Stimulated activated CD8-positive, alpha-beta memory T cell treated with anti-CD3 and anti-CD28 coated beads, Interleukin-12 subunit alpha, Interleukin-12 subunit beta, amount 100 ng/mL, for 24 hours (primary cell): Measurements from ENCODE around the gene GASK1B.

Source experiments
- DNase-seq: peaks from one replicate; pipeline ENCODE4 v3.0.0-alpha.2; 2020; ENCODE audit errors: extremely low read depth

The GASK1B gene

DNA sequence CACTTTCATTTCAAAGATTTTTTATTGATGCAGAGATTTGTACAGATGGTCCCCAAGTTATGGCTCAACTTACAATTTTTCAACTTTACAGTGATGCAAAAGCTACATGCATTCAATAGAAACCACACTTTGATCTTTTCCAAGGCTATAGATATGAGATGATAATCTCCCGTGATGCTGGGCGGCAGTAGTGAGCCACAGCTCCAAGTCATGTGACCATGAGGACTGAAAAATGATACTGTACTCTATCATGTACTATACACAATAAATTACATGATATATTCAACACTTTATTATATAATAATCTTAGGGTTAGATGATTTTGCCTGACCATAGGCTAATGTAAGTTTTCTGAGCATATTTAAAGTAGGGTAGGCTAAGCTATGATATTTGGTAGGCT lies 14.0 kb upstream of the GASK1B start:
- DNase-seq, result no peak

DNA sequence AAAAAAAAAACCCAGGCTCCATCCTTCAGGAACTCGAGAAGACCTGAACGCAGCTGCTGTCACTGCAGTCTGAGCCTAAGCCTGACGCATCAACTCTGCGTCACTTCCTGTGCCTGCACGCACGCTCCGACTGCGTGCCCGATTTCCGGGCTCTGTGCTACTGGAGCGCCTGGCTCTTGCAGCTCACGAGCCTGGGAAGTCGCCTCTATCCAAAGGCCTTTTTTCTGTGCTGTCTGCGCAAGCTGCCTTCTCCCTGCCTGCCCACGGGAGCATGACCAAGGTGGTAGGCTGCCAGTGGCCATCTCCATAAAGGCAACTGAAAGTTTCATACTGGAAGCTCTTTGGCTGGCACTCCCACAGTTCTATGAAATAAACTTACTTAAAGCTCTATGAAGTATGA lies 9.9 kb upstream of the GASK1B start:
- no peak for DNase-seq

DNA sequence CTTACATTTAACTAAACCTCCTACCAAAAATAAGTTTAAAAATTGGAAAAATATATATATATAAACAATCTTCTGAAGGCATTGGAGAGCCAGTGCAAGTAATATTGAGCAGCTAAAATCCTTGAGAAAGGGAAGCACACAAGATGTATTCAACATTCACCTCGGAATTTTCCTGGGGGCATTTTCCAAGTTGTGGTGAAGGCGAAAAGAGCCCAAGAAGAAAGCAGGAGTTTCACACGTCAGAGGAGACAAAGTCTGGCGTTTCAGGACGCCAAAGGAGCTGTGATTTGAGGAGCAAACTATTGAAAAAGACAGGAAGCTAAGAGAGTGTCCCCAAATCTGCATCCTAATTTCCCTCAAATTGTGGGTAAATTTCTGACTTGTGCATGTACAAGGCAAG lies 9.1 kb upstream of the GASK1B start:
- DNase-seq, result no peak

DNA sequence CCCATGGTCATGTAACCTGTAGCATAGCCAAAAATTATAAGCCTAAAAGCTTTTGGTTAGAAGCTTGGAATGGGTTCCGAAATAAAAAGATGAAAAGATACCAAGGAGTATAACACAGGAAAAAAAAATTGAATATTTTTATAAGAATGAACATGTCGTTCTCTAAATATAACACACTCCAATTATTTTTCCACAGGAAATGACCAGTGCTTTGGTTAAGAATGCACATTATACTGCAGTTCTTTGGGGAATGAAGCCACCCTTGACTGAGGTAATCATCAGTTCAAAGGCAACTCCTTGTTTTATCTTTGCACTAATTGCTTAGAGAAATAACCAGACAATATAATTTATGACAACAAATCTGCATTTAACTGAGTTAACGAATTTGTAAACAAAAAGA lies 6.6 kb upstream of the GASK1B start:
- no peak for DNase-seq

DNA sequence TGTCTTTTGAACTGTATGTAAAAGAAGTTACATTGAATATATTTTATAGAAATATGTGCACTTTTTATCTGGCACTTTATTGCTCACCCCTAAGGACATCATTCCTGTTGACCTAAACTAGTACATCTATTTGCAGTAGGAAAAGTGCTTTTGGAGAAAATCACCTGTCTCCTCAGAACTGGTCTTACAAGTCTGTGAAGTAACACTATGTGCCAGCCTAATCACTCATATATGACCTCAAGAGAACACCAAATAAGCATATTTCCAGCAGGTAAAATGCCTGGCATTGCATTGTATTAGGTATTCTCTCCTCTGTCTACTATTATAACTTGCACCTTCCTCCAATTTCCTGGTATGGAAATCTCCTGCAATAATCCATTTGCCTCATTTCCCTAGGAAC lies 4.0 kb upstream of the GASK1B start:
- DNase-seq, result no peak

DNA sequence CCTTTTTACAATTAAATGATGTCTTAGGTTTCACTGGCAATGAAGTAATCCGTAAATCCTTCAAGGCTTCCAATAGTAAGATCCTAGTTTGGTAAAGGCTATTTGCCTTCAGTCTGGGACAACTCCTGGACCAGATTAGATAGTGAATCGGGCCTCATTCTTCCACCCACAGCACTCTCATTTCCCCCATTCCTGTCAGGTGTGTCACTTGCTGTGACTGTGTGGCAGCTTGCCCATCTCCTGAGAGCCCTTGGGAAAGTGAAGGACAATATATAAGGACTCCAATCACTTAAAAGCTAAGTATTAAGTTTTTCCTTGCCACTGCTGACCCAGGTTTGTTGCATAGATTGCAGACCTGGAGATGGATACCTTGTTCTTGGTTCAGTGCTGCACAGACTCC lies 3.3 kb upstream of the GASK1B start:
- DNase-seq, result no peak

DNA sequence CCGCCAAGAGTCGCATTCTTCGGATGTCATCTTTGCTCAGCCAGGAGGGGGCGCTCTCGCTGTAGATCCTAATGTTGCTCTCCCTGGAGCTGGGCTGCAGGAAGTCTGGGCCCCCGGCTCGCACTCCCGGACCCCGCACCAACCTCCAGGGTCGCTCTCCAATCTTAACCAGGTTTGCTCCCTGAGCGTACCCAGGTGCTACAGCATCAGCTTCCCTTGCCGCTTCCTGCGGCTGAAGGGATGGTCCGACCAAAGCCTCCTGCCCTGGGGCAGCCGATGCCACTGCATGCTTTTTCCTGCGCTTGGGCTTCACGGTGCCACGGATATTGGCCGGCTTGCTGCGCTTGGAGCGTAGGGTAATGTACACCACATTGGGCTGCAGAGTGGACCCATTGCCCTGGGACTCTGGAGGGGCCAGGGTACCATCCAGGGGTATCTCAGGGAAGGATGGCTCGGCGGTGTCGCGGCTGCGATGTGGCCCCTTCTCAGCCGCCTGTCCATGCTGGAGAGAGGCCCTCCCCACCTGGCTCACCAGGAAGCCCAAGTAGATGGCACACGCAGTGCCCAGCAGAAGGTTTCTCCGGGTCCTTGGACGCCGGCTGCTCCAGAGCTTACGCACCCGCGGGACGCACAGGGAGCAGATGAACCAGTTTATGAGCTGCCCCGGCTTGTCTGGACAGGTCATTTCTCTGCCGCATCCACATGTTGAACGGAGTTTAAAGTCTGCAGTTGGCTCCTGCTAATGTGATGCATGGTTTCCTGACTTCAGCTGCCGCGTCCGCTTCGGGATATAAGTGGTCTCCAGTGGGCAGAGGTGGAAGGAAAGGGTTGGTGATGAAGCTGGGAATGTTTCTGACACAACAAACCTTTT lies 1.9 kb downstream of the GASK1B start:
- DNase-seq, result no peak

DNA sequence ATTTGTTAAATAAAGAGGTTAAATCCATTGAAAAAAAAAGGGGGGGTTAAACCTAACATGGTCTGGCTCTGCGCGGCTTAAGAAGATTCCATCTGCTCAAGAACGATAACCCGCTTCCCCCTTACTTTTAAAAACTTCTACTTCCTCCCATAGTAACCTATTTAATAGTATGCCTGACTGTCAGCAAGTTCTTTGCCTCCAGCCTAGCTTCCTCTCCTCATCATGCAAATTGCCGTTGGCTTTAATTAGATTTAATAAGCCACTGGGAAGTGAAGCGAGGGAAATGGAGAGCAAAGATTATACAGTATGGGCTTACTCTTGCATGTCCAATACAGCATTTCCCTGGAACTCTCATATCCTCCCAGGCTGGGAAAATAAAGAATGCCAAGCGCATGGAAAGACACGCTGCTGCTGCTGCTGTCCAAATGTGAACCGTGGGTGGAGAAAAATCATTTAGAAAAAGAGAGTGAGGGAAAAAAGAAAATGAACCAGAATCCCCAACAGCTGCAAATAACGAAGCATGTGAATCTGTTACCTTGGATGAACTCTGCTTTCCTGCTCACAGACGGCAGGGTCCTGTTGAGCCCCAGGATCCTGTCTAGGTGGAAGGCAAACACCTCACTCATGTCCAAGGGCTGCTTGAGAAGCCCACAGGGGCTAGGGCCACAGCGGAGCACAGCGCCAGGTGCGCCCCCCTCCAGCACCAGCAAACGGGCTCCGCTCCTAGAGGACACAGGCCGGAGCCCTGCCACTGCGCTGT lies 2.7 kb downstream of the GASK1B start:
- no peak for DNase-seq

DNA sequence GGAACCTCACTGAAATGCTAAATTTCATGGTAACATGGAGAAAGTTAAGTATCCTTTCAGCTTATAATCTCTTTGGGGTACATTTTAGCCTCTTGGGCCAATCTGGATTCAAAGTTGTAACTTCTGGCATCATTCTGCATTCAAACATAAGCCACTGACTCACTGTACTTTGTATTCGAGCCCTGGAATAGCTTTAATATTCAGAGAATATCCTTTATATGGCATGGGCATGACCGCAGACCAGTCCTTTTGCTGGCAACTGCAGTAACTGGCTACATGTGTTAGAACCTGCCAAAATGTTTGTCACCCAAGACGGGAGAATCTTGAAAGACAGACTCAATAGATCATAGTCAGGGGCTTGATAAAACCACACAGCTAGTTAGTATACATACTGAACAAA lies 3.3 kb downstream of the GASK1B start:
- no peak for DNase-seq

DNA sequence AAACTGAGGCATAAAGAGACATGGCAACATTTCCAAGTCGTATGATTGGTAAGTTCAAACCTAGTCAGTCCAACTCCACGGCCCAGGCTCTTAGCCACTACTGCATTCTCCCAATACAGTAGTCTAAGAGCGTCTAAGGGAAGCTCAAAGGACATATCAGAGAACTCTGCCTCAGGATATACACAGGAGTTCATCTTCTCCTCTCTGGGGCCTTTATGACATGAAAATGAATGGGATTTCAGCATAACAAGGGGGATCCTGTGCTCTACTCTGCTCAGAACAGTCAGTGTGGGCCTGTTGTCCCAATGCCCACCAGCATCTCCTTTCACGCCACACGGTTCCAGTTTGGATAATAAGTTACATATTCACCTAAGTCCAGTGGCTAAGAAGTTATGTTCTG lies 4.2 kb downstream of the GASK1B start:
- DNase-seq, result no peak

DNA sequence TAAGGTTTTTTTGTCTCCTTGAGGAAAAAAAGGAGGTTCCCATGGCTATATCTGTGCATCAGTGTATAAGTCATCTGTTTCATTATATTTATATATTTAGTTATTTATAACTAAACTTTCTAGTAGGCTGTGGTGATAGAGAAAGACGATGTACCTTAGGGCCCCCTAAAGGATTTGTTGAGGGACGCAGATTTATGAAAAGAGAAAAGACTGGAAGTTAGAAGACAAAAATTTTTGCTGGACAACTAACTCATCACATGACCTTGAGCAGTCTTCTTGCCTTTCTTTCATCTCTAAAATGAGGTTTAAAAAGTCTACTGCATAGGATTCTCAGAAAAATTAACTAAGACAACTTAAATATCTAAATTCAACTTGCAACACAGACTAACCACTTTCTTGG lies 6.1 kb downstream of the GASK1B start:
- DNase-seq, result no peak

DNA sequence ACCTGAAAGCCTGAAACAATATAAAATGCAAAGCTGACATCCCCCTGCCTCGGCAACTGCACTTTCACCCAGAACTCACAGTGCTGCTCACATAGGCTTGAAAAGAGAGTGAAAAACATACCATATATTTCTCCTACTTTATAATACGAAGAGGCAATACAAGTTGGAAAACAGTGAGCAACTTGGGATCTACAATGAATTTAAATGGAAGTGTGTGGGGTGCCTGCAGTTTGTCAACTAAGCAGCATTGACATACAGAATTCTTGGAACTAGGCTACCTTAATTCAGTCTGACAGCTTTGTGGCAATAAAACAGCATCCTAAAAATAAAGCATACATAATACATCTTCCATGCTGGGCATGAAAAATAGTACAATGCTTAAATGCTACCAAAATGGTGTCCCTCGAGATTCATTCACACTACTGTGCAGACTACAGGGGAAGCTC lies 8.0 kb downstream of the GASK1B start:
- DNase-seq, result no peak

DNA sequence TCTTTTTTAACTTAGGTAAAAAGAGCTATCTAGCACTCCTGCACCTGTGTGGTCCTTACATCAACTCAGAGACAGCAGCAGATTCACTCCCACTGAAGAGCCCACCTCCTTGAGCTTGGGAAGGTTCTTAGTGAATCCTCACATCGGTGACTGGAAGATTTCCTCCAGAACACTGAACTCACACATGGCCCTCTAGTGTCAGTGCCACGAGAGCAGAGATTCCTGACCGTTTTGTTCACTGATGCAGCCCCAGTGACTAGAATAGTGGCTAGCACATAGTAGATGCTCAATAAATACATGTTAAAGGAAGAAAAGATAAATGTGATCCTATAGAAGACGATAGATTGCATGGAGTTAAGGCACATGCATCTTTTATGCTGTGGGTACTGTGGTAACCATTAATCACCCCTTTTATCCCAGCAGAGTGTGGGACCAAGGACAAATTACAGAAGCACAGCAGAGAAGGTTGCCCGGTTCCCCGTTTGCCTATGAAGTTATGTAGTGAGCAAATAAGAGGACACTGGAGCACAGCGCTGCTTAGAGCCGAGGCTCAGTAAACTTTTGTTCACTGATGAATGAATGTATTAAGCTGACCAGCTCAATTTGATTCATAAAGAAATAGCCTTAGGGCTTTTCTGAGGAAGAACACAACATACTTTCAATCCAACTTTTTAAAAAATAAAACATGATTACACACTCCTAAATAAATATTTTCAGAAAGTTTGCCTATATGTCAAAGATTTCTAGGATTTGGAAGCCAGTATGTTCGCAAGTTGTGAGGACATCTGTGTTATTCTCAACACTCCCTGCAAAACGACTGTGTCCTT lies 8.7 kb downstream of the GASK1B start:
- no peak for DNase-seq

DNA sequence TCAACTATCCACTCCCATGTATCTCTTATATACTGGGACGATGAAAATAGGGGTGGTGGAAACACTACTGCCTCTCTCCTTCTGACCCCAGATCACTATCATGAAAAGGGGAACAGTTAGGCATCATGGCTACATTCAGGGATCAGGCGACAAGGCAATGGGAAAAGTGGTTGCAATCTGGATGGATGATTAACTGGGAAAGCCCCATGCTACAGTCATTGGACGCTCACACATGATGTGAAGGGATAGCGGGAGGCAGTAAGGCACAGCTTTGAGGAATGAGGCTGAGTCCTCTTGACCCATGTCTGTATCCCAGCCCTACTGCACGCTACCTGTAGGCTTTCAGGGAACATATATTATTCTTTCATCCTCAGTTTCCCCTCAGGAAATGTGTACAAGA lies 10.2 kb downstream of the GASK1B start:
- no peak for DNase-seq

DNA sequence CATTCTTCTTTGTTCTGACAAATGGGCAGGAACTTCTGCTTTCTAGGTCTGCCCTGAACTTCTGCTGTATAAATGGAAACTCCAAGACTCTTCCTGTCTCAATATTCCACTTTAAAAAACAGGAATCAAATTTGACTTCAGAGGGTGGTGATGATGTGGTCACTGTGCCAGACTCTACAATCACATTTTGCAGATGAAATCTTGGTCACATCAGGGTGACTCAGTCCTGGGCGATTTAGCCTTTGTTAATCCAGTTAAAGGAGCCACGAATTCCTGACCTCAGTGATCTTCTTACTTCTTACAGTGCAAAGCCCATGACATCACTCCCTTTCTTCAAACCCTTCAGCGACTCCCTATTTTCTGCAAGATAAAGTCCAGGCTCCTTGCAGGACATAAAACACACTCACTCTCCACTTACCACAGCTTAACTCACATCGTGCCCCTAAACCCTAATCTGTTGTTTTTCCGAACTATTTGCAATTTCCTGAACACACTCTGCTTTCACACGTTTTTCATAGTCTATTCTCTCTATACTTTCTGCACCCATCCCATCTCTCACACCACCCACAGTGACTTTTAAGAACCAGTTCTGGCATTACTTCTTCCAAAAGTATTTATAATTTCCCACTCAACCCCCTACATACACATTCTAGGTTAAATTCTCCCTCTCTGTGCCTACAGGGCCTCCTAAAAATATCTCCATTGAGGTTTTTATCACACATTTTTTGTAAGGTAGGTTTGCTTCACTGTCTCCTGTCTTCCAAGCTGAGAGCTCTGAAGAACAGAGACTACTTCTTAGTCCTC lies 11.1 kb downstream of the GASK1B start:
- no peak for DNase-seq

DNA sequence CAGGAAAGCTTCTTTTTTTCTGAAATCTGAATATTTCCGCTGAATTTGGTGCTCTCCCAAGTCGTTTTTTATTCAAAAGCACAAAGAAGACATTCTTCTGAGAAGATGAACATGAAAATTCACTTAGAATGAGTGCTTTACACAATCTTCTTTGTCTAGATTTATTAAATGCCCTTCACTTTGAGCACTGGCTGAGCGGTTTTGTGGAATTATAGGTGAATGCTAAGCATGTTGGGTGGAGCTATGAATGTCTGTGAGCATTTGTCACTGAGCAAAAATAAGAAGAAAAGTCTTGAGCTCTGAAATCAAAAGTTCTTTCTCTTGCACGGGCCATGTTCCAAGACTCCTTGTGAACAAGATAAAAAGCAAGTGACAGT lies 13.1 kb downstream of the GASK1B start:
- no peak for DNase-seq

DNA sequence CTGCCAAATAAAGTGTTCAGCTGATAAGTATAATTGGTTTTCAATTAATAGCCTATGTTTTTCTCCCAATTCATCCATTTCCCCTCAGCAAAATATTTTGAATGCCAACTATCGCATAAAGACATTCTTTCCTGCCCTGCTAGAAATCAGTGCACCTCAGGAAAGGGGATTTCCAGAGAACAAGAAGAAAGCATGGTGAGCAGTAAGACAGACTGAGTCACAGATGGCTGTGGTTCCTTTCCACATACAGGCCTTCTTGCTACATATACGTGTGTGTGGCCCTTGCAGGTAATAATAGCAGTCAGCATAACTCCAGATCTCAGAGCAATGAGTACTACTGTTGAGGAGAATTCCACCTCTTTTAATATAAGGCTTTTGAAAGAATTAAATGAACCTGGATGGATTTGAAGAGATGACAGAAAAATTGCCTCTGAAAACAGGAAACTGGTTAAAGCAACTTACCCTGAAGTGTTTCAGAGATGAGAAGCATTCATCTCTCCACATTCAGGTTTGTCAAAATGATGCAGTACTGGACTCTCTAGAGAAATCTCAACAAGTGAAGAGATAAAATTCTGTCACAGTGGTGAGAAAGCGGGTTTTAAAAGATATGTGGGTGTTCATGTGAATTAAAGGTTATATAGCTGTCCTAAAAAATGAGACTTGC lies 13.6 kb downstream of the GASK1B start:
- DNase-seq, result no peak

DNA sequence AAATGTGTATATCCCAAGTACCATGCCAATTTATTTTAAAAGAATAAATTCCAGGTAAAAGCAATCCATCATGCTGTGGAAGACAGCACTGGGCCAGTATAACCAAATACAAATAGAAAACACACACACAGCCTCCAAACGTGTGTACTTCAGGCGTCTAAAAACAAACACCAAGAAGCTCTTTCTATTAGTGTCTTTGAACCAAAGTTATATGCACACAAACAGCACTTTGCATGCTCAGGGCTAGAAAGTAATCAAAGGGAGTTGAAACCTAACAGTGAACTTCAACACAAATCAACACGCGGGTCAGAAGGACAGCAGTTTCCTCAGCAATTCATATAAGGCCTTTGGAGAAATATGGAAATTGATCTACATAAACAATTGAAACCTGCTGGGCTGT lies 15.4 kb downstream of the GASK1B start:
- DNase-seq, result no peak

DNA sequence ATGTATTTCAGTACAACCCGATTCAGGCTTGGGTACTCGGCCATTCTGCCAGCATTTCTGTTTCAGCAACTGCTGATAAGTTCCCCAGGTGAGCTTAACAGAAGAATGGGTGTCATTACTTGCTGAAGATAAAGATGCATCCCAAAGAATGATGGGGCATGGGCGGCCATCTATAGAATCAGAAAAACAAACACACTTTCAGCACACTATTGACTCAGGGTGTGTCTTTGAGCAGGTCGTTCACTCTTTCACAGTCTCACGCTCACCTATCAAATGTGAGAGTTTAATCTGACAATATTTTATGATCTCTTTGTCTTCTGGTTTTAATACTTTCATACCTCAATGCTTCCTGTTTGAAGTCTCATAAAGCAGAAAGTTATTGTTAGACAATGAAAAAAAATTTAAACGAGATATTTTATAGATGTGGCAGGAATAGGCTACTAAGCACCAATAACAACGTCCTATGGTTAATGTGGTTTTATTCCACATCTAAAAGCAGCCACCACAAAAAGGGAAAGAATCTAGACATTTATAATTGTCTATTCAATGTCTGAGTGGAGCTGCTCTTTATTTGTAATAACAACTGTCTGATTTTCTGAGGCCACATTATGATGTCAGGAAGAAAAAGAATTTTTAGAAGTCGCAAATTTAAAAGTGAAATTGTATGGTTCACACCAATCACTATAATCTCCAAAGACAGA lies 17.0 kb downstream of the GASK1B start:
- DNase-seq, result no peak

DNA sequence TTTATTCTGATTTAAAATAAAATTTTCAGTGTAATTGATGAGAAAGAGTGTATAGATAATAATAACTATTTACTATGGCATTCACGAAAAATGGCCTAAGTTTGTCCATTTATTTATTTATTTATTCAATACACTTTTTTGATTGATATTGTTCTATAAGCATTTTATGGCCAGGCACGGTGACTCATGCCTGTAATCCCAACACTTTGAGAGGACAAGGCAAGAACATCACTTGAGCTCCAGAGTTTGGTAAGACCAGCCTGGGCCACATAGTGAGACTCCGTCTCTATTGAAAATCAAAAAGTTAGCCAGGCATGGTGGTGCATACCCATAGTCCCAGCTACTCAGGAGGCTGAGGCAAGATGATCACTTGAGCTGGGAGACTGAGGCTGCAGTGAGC lies 25.7 kb downstream of the GASK1B start:
- DNase-seq, result no peak
